NCI-H2196 (cell line): ENCODE results near the gene NCAPD2.
"Not testable (repeated sequence)": the region's sequence is repeated elsewhere in the genome, so short reads cannot be mapped to it uniquely, and the experiment has no call there.

Experiments used
- DNase-seq: peaks from one replicate; lab custom pipeline; 2025; ENCODE audit not compliant: unreplicated experiment; lab: John Stamatoyannopoulos, UW

NCAPD2 gene

DNA sequence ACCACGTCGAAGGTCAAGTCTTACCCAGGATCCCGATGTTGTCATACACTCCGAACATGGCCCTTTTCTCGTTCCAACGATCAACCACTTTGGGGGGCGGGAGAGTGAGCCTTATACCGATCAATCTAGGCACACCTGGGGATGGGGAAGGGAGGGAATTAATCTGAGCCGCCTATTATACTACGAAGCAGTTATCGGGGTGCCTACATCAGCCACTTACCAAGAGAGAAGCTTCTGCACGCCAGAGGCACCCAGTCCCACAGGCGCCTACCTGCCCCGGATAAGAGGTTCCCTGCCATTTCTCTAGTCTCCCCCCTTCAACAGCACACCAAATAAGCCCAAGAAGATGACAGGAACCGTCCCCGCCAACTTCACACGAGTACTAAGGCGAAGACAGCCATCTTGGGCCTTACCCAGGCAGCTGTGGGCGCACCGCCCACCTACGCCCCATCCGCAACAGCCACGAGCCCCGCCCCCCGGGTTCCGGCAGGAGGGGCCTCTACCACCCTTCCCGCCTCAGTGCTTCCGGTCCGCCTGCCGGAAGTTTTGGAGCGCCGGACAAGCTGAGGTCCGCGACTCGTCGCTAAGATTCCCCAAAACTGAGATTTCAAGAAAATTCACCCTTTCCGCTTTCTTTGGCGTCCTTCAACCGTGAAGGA lies 935 bp upstream of the NCAPD2 start, which contains the start of gene MRPL51:
Gene MRPL51, minus strand, starts transcription at position 425 of the 659 bp plus-strand sequence. Its CDS starts 126 bp downstream, at position 299.
- peak; percentile 88 for DNase-seq

DNA sequence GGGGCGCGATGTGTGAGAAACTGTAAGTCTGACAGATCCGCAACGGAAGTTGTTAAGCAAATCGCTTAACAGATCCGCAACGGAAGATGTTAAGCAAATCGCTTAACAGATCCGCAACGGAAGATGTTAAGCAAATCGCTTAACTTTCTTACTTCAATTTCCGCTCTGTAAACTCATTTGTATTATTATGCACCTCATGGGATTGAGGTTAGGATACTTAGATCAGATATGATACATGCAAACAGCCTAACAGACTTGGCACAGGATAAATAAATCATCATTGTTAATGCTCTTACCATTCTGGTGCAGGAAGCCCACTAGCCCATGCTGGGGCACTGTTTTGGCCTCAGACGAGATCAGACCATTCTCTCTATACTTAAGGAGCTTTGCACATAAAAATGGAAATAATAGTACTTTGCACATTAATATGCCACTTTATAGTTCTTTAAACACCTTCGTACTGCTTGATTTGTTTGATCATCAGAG lies 399 bp downstream of the NCAPD2 start:
- no peak for DNase-seq

DNA sequence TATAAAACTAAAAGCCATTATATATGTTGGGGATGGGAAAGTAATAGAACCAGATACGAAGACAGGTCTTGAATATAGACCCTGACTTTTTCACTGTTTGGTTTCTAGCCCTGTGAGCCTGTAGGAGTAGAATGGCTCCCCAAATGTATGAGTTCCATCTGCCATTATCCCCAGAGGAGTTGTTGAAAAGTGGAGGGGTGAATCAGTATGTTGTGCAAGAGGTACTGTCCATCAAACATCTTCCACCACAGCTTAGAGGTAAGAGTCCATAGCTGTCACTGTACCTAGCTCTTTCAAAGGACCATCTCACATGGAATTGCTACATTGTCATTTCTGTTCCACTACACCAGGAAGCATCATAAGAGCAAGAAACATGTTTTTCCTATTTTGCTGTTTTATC lies 1.1 kb downstream of the NCAPD2 start:
- no peak for DNase-seq

DNA sequence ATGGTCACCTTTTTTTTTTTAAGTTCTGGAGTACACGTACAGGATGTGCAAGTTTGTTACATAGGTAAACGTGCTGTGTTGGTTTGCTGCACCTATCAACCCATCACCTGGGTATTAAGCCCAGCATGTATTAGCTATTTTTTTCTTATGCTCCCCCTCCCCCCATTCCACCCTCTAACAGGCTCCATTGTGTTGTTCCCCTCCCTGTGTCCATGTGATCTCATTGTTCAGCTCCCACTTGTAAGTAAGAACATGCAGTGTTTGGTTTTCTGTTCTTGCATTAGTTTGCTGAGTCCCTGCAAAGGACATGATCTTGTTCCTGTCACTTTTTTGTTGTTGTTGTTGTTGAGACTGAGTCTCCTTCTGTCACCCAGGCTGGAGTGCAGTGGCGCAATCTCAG lies 3.4 kb downstream of the NCAPD2 start:
- DNase-seq: not testable (repeated sequence)

DNA sequence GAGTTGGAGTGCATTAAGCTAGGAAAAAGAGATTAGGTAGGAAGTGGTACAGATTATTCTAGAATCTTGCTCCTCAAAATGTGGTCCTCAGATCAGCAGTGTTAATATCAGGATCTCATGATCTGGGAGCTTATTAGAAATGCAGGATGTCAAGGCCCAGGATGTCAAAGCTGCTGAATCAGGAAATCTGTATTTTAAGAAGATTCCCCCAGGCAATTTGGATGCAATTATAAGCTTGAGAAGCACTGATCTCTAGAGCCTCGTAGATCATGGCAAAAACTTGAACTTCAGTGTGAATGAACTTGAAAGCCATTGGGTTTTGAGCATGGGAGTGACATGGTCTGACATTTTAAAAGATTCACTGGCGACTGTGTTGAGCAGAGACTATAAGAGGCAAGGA lies 6.6 kb downstream of the NCAPD2 start:
- no peak for DNase-seq

DNA sequence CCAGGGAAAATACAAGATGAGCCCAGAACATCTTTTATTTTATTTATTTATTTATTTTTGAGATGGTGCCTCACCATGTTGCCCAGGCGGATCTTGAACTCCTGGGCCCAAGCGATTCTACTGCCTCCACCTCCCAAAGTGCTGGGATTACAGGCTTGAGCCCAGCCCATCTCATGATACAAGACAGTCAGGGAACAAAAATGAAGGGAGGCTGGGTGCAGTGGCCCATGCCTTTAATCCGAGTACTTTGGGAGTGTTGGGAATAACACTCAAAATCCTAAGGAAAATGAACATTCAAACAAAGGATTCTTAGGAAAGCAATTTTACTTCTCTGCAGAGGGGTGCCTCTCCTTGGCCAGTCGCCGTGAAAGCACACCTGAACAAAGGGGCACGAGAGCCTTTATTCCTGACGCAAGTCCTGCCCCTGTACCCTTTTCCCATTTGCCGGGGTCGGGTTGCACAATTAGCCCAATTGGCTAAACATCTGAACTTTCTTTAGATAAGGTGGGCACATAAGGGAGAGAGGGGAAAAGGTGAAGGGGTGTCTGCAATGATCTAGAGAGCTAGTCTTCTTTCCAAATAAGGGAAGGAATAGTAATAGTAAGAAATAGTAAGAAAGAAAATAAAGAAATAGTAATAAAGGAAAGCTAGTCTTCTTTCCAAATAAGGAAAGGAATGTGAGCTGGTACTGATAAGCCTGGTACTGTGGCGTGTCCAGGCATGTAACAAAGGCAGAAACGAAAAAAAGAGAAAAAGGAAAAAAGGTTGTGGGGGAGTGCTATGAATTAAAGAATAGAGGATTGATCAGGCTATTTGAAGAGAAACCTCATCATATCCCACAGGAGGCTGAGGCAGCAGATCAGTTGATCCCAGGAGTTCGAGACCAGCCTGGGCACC lies 13.4 kb downstream of the NCAPD2 start:
- DNase-seq: no peak

DNA sequence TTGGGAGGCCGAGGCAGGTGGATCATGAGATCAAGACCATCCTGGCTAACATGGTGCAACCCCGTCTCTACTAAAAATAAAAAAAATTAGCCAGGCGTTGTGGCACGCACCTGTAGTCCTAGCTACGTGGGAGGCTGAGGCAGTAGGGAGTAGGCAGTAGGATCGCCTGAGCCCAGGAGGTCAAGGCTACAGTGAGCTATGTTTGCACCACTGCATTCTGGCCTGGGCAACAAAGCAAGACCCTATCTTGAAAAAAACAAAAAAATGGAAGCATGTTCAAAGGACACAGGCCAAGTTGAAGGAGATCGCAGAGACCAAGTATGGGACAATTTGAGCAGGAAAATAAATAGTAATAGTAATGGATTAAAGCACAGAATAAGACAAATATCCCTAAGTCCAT lies 14.2 kb downstream of the NCAPD2 start:
- no peak for DNase-seq

DNA sequence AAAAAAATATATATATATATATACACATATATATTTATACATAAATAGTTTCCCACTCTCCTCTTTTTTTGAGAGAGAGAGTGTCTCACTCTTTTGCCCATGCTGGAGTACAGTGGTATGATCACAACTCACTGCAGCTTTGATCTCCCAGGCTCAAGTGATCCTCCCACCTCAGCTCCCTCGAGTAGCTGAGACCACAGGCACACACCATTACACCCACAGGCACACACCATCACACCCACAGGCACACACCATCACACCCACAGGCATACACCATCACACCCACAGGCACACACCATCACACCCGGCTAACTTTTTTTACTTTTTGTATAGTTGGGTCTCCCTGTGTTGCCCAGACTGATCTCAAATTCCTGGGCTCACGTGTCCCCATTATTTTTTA lies 26.3 kb downstream of the NCAPD2 start:
- DNase-seq: no peak

DNA sequence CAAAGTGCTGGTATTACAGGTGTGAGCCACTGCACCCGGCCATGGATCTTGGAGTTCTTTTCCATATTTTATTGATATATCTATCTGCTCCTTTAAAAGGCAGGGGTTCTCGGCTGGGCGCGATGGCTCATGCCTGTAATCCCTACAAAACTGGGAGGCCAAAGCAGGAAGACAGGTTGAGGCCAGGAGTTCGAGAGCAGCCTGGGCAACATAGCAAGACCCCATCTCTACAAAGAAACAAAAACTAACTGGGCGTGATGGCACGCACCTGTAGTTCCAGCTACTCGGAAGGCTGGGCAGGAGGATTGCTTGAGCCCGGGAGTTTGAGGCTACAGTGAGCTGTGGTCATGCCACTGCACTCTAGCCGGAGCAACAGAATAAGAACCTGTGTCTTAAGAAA lies 28.3 kb downstream of the NCAPD2 start:
- no peak for DNase-seq

DNA sequence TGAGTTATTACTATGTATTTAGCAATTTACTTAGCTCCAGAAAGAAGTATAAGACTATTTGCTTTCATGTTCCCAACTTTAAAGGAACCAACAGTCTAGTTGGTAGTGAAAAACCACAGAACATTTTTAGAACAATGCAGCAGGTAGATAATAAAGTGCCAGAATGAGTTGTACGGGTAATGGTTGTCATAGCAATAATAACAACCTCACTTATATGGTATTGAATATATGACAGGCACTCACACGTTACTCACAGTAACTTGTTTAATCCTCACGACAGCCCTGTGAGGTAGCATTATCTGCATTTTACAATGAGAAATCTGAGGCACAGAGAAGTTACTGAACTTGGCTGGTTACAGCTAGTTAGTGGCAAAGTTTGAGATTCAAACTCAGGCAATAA lies 29.8 kb downstream of the NCAPD2 start:
- no peak for DNase-seq

DNA sequence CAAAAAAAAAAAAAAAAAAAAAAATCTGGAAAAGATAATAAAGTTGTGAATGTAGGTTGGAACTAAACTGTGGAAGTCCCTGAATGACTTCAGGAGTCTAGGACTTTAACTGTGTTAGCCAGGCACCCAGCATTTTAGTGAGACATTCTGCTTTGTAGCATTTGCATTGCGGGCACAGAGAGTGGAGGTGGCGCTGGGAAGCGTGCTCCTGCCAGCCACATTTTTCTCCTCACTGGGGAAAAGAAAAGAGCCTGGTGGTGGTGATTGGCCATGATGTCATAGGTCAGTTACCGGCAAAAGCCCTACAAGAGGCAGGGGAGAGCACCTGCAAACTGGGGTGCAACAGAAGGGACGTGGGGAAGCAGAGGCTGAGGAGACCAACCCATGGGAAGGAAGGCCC lies 30.7 kb downstream of the NCAPD2 start:
- DNase-seq: no peak

DNA sequence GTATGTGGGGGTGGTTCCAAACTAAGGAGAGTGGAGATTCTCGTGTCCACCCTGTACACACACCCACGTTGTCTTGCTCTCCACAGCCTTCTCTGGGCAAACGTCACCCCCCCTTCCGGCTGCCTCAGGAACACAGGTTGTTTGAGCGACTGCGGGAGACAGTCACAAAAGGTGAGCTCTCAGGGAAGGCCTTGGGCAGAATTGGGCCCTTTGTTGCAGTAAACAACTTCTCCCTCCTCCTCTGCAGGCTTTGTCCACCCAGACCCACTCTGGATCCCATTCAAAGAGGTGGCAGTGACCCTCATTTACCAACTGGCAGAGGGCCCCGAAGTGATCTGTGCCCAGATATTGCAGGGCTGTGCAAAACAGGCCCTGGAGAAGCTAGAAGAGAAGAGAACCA lies 32.3 kb downstream of the NCAPD2 start:
- DNase-seq: no peak

DNA sequence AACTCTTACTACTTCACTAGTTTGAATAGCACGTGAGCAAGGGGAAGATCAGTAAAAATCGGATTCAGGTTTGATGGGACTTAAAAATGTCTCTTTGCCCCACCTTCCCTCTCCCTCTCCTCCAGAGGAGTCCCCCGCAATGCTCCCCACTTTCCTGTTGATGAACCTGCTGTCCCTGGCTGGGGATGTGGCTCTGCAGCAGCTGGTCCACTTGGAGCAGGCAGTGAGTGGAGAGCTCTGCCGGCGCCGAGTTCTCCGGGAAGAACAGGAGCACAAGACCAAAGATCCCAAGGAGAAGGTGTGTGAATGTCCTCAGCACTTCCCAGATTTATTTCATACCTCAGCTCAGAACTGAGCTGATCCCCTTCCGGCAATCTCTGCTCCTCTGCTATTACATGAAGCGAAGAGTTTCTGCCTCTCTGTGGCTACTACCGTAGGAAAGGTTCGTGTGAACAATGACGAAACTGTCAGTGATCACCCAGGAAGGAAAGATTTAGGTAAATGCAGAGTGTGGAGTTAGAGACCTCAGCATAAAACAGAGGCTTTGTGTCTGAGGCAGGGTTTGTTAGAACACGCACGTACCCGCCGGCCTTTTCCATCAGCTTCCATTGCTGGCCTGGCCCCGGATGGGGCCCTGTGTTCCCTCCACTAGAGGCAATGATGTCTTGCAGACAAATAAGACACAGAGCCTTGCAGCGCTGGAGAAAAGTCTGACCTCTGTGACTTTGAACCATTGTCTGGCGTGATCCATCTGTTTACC lies 33.0 kb downstream of the NCAPD2 start:
- no peak for DNase-seq

DNA sequence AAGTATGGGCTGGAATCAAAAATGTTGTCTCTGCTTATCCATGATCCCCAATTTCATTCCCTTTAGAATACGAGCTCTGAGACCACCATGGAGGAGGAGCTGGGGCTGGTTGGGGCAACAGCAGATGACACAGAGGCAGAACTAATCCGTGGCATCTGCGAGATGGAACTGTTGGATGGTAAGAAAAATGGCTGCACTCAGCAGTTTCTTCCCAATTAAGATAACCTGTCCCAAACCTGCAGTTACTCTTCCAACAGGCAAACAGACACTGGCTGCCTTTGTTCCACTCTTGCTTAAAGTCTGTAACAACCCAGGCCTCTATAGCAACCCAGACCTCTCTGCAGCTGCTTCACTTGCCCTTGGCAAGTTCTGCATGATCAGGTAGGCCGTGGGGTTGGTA lies 33.8 kb downstream of the NCAPD2 start:
- no peak for DNase-seq

DNA sequence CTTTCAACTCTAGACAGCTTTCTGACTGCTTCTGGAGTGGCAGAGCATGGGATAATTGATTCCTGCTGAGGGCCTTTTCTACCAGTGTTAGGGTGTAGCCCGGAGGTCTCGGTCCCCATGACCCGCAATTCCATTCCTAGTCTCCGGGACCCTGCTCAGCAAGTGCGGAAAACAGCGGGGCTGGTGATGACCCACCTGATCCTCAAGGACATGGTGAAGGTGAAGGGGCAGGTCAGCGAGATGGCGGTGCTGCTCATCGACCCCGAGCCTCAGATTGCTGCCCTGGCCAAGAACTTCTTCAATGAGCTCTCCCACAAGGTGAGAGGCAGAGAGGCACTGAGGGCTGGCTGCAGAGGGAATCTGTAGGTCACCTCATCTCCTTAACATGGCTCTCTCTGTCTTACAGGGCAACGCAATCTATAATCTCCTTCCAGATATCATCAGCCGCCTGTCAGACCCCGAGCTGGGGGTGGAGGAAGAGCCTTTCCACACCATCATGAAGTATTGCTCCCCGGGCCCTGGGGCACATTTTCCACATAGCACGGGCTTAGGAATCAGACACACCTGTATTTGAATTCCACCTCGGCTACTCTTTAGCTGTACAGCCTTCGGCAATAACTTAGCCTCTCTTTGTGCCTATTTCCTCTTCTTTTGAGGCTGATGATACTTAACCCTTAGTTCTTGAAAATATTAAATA lies 34.8 kb downstream of the NCAPD2 start:
- no peak for DNase-seq

DNA sequence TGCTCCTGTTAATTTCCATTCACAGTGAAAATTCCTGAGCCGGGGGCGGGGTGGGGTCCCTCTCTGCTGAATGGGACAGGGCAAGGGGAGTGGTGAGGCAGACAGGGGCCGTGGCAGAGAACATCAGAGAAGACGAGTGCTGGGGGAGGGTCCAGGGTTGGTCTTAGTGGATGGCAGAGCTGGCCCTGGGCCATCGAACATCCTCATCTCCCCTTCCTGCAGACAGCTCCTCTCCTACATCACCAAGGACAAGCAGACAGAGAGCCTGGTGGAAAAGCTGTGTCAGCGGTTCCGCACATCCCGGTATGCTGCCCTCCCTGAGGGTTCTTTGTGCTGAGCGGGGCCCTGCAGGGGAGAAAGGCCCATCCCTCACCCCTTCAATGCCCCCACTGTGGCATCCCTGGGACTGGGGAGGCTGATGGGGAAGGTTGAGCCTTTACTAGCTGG lies 35.4 kb downstream of the NCAPD2 start:
- DNase-seq: no peak

DNA sequence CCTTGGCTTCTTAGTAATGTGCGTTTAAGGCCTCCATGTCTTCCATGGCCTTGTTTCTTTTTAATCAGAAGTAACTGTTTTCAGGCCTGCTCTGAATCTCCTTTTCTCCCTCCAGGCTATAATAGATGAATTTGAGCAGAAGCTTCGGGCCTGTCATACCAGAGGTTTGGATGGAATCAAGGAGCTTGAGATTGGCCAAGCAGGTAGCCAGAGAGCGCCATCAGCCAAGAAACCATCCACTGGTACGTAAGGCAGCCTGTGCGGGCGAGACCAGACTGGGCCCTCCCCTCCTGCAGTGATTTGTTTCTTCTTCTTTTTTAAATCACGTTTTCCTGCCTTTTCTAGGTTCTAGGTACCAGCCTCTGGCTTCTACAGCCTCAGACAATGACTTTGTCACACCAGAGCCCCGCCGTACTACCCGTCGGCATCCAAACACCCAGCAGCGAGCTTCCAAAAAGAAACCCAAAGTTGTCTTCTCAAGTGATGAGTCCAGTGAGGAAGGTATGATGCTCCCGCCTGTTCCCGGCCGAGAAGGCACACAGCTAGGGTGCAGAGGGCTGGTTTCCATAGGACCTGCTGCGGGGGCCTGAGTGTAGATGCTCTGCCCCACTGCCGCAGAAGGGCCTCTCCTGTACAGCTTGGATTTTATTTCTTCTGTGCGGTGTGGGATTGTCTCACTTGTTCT lies 36.8 kb downstream of the NCAPD2 start:
- DNase-seq: no peak

DNA sequence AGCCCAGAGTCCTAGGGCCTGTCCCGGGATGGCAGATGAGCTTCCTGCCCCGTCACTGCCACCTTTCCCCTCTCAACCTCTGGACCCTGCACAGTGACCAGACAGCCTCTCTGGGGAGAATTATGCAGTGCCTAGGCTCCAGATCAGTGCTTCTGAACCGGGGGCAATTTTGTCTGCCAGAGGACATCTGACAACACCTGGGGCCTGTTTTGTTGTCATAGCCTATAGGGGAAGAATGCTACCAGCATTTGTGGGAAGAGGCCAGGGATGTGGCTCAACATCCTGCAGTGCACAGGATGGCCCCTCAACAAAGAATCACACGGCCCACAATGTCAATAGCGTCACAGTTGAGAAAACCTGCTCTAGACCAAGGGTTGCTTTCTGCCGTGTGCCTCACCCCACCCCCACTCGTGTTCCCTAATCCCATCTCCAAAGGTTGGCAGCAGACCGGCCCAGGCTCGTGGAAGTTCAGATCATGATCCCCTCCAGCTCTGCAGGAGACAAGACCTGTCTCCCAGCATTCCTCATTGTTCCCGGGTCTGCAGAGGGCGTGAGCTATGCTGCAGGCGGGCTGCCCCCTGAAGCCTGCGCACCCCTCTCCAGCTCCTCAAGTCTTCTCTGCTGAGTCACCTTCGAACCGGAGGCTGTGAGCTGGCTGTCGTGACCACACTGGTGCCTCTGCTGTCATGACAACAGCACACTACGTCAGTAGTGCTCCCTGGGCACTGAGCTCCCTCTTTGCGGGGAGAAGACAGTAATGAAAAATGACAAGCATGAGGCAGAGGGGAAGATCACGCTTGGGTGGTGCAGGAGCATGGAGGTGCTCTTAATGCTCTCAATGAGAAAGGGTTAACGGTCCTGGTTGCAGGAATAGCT lies 38.4 kb downstream of the NCAPD2 start:
- DNase-seq: peak; percentile 13

DNA sequence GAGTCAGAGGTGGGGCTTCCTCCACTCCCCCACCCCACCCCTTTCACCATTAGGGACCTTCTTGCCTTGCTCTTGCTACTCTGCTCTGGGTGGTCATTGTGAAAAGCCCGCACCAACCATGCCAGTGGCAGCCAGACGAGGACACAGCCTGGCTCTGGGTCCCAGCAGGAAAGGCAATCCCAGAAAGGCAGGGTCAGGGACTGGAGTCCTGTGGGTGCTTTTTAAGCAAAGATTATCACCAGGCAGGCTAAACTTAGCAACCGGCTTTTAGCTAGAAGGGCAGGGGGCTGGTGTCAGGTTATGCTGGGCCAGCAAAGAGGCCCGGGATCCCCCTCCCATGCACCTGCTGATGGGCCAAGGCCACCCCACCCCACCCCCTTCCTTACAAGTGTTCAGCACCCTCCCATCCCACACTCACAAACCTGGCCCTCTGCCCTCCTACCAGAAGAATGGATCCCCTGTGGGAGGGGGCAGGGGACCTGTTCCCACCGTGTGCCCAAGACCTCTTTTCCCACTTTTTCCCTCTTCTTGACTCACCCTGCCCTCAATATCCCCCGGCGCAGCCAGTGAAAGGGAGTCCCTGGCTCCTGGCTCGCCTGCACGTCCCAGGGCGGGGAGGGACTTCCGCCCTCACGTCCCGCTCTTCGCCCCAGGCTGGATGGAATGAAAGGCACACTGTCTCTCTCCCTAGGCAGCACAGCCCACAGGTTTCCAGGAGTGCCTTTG lies 39.2 kb downstream of the NCAPD2 start:
- DNase-seq: peak; percentile 49
